Thyroid gland (tissue), 4 donors: ENCODE data around the gene HOXA5.

ENCODE experiments used
- POLR2A ChIP-seq, 2 donors: fragments of 450-650 bp; IDR thresholded peaks; one replicate each; pipeline ENCODE4 v1.6.1; 2017; ENCODE audit warnings: antibody characterized with exemption in 2 of 2, mild to moderate bottlenecking in 2 of 2, moderate library complexity in 1 of 2
- TF ChIP-seq, protein P1 (sequence below), 6 experiments: fragments of 200-600 bp in 3 of 6; fragments of 450-650 bp in 3 of 6; sonication (generic) in 3 of 6; IDR thresholded peaks; one replicate each; pipeline ENCODE4 v1.5.1; 2016 to 2019; ENCODE audit warnings: antibody characterized with exemption in 6 of 6, mild to moderate bottlenecking in 2 of 6, inconsistent platforms in 1 of 6, moderate library complexity in 1 of 6

DNA sequence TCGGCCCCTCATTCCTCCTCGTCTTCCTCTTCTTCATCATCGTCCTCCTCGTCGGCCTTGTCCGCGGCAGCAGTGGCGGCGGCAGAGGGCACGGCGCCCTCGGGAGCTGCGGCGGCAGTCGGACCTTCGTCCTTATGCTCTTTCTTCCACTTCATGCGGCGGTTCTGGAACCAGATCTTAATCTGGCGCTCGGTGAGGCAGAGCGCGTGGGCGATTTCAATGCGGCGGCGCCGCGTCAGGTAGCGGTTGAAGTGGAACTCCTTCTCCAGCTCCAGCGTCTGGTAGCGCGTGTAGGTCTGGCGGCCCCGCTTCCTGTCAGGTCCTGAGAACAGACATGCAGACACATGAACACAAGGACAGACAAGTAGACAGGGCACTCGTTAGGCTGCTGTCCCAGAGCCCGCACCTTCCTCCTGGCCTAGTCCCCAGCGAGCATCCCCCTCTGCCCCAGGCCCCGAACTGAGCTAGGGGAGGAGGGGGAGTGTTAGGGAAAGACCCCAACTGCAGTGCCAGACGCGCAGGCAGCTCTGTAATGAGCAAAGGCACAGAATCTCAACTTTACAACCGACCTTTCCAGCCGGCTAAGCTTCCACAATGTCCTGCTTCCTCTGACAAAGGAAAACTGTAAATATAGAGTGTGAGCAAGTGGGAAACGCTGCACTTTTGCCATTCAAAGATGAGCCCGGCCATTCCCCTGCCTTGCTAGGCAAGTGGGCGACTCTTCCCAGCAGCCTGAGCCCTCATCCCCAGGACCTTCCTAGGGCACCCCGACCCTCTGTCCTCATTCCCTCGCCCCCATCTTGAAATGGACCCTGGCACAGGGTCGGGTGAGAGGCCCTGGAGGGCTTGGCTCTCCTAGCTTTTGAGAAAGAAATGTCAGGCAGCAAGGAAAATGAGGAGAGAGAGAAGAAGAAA is 11.7 kb upstream of the HOXA5 start:
- TF ChIP-seq, protein P1, sequence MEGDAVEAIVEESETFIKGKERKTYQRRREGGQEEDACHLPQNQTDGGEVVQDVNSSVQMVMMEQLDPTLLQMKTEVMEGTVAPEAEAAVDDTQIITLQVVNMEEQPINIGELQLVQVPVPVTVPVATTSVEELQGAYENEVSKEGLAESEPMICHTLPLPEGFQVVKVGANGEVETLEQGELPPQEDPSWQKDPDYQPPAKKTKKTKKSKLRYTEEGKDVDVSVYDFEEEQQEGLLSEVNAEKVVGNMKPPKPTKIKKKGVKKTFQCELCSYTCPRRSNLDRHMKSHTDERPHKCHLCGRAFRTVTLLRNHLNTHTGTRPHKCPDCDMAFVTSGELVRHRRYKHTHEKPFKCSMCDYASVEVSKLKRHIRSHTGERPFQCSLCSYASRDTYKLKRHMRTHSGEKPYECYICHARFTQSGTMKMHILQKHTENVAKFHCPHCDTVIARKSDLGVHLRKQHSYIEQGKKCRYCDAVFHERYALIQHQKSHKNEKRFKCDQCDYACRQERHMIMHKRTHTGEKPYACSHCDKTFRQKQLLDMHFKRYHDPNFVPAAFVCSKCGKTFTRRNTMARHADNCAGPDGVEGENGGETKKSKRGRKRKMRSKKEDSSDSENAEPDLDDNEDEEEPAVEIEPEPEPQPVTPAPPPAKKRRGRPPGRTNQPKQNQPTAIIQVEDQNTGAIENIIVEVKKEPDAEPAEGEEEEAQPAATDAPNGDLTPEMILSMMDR (IDR thresholded peaks at IDR 0.05): no peak
- TF ChIP-seq POLR2A (IDR thresholded peaks at IDR 0.05): no peak
